ENCODE results near the gene KIF16B.
A peak's percentile ranks its signal among the peaks of the same experiment; 100 is the strongest.

KIF16B gene

DNA sequence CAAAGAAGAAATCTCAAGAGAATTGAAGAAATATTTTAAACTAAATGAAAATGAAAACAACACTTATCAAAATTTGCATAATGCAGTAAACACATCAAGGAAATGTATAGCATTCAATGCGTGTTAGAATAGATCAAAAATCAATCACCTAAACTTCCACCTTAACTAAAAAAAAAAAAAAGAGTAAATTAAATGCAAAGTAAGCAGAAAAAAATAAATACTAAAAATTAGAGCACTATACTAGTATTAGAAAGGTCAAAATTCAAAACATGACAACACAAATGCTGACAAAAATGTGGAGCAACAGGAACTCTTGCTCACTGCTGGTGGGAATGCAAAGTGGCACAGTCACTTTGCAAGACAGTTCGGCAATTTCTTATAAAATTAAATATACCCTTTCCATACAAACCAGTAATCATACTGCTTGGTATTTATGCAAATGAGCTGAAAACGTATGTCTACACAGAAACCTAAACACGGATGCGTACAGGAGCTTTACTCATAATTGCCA lies 103.8 kb downstream of the KIF16B start:
- no peak for DNase-seq (ENCODE audit: low read depth)
- H3K4me3 ChIP-seq (ENCODE audit: control insufficient read depth, low read depth, low read length), result no peak overlapping the region
- TF ChIP-seq, protein P1, sequence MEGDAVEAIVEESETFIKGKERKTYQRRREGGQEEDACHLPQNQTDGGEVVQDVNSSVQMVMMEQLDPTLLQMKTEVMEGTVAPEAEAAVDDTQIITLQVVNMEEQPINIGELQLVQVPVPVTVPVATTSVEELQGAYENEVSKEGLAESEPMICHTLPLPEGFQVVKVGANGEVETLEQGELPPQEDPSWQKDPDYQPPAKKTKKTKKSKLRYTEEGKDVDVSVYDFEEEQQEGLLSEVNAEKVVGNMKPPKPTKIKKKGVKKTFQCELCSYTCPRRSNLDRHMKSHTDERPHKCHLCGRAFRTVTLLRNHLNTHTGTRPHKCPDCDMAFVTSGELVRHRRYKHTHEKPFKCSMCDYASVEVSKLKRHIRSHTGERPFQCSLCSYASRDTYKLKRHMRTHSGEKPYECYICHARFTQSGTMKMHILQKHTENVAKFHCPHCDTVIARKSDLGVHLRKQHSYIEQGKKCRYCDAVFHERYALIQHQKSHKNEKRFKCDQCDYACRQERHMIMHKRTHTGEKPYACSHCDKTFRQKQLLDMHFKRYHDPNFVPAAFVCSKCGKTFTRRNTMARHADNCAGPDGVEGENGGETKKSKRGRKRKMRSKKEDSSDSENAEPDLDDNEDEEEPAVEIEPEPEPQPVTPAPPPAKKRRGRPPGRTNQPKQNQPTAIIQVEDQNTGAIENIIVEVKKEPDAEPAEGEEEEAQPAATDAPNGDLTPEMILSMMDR (IDR thresholded peaks at IDR 0.05; ENCODE audit: control insufficient read depth, insufficient read depth, low read depth, low read length, missing control alignments), result no peak

DNA sequence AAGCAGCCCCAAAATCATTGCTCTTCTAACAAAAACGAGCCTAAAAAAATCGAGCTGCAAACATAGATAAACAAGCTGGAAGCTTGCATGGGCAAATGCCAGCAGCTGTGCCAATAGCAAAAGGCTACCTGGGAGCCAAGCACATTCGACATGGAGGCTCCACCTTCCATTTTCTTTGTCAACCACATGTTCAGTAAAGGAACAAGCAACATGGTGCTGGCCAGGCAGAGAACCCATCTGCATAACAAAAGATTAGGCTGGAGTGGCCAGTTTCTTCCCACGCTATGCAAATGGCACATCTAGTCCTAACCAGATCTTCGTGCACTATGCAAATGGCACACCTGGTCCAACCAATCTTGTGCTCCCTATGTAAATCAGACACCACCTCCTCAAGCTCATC lies 110.5 kb downstream of the KIF16B start:
- TF ChIP-seq, protein P1 (IDR thresholded peaks at IDR 0.05; ENCODE audit: control insufficient read depth, insufficient read depth, low read depth, low read length, missing control alignments), result no peak
- H3K4me3 ChIP-seq (ENCODE audit: control insufficient read depth, low read depth, low read length), result no peak overlapping the region
- DNase-seq (ENCODE audit: low read depth), result no peak

- H3K4me3 ChIP-seq (ENCODE audit: control insufficient read depth, low read depth, low read length), result no peak overlapping the region
- DNase-seq (ENCODE audit: low read depth), result peak; percentile 51
- TF ChIP-seq, protein P1 (IDR thresholded peaks at IDR 0.05; ENCODE audit: control insufficient read depth, insufficient read depth, low read depth, low read length, missing control alignments), result no peak
Measured at GRCh38 chr20:16459019-16459700, 114.1 kb downstream of the KIF16B start.

DNA sequence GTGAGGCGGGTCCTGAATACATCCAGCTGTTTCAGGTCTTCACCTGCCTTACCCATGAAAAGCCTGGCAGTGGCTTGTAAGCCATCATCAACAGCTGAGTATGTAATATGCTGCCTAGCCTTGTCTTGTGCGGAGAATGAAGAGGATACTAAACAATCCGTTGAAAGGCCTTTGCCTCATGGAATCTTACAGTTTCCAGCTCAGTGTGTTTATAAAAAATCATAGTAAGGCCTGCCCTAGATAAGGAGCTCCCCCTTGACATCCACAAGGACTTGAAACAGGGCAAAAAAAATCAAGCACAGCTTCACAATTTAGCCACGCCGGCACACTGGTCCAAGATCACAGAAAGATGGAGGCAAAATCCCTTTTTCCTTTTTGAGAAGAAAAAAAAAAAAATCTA lies 115.7 kb downstream of the KIF16B start:
- TF ChIP-seq, protein P1 (IDR thresholded peaks at IDR 0.05; ENCODE audit: control insufficient read depth, insufficient read depth, low read depth, low read length, missing control alignments), result no peak
- DNase-seq (ENCODE audit: low read depth), result no peak
- H3K4me3 ChIP-seq (ENCODE audit: control insufficient read depth, low read depth, low read length), result no peak overlapping the region

DNA sequence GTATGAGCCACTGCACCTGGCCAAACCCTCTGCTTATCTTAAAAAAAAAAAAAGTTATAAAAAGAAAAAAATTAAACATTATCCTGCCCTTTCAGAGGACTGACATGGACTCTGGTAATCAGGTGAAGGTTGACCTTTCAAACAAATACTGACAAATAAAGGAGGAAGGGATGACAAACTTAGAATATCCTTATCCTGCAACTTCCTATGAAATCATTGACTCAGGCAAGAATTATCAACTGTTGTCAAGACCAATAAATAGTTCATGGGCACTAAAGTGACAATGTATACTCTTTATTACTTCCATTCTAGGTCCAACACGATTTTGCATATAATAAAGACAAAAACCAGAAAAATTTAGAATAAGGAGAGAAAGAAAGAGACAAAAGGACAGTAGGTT lies 117.9 kb downstream of the KIF16B start:
- DNase-seq (ENCODE audit: low read depth), result no peak

DNA sequence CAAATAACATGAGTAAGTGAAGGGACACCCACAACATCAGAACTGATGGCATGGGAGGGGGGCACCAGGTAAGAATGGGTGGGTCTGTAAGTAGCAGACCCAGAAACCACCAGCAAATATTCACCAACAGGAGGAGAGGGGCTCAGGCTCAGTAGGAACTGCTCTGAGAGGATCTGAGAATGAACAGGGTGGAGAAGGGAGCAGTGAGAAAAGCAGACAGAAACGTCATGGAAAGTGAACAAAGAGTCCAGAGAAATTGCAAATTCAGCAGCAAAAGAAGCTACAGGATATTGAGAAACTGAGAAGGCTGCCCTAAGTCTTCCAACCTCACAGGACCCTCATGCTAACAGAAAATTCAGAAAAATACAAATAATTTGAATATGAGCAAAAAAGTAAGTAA lies 121.3 kb downstream of the KIF16B start:
- no peak overlapping the region for H3K4me3 ChIP-seq (ENCODE audit: control insufficient read depth, low read depth, low read length)
- DNase-seq (ENCODE audit: low read depth), result no peak
- TF ChIP-seq, protein P1 (IDR thresholded peaks at IDR 0.05; ENCODE audit: control insufficient read depth, insufficient read depth, low read depth, low read length, missing control alignments), result no peak

More for the DNA sequence above, 117.9 kb downstream of the KIF16B start:
- TF ChIP-seq, protein P1 (IDR thresholded peaks at IDR 0.05; ENCODE audit: control insufficient read depth, insufficient read depth, low read depth, low read length, missing control alignments), result no peak
- no peak overlapping the region for H3K4me3 ChIP-seq (ENCODE audit: control insufficient read depth, low read depth, low read length)

Measured in AG09309 (cell line).